IPS DF 19.7 (cell line): ENCODE measurements around the gene TSPAN15.

Source experiments
- DNase-seq: peaks from one replicate; pipeline ENCODE4 v3.0.0-alpha.2; 2013; ENCODE audit warnings: low read depth, low spot score

TSPAN15 gene

DNA sequence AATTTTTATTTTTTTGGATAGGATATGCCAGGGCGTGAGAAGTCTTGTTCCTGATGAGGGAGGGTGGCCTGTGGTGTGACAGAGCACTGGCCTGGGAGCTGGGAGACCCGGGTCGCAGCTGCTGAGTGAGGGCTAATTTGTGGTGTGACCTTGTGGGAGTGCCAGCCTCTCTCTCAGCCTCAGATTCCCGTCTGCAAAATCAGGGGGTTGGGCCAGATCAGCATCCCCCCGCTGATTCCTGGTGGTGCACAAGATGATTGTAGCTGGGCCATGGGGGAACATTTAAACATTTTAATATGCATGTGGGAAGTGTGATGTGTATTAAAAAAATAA lies 14.9 kb downstream of the TSPAN15 start:
- DNase-seq, result no peak

DNA sequence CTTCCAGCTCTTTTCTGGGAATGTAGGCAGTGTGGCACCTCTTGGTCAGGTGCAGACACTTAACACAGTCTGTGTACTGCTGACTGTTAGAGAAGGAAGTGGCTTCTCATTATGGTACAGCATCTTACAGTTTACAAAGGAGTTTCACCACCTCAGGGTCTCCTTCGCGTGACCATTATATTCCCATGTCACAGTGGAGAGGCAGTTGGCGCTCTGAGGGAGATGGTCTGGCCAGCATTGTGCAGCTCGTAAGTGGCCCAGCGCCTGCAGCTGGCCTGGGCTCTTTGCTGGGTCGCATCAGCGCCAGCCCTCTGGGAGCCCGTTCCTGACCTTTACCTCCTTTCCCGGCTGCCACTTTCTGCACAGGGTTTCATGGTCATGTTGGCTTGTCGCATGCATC lies 15.4 kb downstream of the TSPAN15 start:
- no peak for DNase-seq

DNA sequence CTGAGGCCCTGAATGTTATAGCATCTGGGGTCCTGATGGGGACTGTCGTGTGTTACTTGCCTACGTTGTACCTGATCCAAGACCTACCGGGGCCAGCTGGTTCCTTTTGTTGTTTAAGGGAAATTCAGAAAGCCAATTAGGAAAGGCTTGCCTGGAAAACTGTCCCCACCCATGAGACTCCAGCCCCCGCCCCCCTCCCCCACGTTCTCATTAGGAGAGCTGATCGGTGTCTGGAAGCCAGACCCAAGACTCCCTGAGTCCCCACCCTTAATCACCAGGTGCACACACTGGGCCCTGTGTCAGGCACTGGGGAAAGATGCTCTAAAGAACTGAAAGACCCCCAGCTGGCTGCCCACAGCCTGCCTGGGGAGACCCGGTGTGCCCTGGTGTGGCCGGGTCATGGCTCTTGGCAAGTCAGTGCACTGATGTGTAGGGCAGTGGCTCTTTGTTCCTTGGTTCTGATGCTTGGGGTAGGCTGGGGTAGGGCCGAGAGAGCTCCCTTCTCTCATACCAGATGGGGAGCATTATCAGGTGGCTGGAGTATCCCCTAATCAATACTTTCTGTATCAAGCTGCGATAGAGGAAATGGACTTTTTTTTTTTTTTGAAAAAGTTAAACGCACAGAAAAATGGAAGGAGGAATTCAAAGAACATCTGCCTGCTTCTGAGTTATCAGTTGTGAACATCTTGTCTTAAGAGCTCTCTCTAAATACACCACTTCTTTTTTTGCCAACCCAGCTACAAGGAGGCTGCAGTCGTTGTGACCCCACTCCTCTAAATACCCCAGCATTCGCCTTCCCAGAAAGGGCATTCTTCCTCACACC lies 16.9 kb downstream of the TSPAN15 start:
- no peak for DNase-seq

DNA sequence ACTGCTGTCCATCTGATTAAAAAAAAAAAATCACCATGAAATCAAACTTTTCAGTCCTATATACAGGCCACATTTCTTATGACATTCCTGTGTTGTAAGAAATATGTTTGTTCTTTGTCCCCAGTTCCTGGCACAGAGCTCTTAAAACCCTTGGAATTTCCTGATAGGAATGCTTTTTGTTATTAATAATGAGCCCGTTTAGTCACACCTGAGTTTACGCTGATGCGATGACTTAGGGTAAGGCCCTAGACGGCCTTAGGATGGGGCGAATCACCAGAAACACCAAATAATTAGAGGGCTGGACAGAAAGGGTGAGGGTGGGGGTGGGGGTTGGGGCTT lies 17.5 kb downstream of the TSPAN15 start:
- DNase-seq, result no peak

DNA sequence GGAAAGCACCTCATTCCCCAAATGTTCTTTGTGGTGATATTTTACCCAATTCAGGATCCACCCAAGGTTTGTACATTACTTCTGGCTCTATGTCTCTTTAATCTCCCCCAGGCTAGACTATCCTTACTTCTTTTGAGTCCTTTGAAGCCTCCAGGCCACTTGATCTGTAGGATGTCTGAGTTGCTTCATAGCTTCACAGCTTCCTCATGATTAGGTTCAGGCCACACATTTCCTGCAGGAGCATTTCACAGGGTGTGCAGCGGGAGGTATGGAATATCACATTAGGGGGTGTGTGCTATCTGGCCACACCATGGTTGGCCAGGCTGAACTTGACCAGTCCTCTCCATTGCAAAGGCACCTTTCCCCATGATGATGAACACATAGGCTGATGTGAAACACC lies 18.7 kb downstream of the TSPAN15 start:
- DNase-seq, result no peak

DNA sequence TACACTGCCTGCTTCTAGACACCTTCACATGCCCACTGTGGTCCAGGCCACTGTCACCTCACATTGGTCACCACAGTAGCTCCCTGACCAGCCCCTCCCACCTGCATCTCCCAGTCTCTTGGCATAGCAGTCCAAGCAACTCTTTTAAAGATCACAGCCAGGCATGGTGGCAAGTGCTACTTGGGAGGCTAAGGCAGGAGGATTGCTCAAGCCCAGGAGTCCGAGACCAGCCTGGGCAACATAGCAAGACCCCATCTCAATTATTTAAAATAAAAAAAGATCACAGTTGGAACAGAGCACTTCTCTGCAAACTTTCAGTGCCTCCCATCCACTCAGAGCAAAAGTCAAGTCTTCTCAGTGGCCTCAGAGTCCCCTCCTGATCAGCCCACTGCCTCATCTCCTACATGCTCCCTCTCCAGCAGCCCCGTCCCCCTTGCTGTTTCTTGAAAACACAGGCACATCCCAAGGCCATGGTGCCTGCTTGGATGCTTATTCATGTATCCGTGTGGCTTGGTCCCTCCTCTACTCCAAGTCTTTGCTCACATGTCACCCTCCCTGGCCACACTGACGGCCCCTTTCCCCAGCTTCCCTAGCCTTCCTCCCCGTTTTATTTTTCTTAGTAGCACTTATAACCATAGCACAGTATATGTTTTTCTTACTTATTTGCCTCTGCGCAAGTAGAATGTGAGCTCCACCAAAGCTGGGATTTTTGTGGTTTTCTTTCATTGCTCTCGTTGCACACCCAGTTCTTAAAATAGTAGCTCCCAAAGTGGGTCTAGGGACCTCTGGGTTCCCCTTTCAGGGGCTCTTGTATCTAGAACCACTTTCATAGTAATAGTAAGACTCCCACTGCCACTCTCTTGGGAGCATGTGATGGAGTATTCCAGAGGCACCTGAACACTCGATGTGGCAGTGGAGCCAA lies 19.5 kb downstream of the TSPAN15 start:
- no peak for DNase-seq

DNA sequence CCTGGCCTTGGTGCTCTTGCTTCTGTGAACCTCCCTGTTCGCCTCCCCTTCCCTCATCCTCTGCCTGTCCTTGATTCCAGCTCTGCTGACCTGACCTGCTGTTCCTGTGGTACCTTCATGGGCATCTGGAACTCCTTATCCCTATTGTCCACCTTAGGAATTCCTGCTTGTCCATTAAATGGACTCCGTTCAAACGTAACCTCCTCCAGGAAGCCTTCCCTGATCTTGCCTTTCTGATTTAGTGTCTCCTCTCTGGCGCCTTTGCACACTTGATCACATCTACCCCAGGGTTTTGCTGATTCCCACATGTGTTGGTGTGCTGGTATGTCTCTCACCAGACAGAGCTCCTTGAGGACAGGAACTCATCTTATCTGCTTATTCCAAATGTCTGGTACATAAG lies 20.9 kb downstream of the TSPAN15 start:
- no peak for DNase-seq

DNA sequence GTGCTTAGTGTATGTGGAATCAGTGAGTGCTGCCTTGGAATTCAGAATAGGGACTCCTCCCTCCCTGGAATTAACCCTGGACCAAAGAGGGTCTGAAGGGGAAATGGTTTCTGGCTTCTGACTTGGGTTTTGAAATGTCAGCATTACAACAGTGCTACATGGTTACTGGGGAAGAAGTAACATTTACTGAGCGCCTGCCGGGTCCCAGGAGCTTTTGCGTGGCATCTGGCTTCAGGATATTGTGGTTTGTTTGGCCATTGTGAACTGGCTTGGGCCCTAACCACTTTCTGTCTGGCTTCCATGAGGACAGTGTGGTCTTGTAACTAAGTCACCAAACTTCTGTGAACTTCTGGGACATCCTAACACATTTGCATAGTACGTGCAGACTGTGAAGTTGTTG lies 21.3 kb downstream of the TSPAN15 start:
- no peak for DNase-seq

DNA sequence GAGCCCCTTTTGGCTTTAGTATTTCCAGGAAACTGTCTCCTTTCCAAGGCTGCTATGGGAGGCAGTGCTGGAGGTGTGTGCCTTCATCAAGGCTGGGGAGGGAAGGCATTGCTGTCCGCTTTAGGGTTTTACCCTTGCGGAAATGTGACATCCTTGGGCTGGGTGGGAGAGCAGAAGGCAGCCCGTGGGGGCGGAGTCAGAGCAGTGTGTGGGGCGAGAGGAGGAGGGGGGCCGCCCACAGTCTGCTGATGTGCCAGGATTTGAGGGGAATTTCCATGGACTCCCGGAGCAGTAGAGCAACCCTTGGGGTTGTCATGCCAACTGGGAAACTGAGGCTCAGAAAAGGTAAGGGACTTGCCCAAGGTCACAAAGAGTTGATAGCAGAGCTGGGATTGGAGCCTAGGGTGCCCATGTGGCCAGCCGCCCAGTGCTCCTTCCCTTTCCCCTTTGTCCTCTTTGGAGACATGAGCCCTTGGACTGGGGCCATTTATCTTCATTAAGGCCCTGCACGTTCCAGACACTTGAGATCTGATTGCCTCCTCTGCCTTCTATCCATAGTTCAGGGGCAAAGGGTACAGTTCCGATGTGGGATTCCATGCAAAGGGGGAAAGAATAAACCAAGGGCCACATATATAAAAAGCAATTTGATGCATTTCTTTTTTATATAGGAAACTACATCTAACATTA lies 22.2 kb downstream of the TSPAN15 start:
- DNase-seq, result no peak

DNA sequence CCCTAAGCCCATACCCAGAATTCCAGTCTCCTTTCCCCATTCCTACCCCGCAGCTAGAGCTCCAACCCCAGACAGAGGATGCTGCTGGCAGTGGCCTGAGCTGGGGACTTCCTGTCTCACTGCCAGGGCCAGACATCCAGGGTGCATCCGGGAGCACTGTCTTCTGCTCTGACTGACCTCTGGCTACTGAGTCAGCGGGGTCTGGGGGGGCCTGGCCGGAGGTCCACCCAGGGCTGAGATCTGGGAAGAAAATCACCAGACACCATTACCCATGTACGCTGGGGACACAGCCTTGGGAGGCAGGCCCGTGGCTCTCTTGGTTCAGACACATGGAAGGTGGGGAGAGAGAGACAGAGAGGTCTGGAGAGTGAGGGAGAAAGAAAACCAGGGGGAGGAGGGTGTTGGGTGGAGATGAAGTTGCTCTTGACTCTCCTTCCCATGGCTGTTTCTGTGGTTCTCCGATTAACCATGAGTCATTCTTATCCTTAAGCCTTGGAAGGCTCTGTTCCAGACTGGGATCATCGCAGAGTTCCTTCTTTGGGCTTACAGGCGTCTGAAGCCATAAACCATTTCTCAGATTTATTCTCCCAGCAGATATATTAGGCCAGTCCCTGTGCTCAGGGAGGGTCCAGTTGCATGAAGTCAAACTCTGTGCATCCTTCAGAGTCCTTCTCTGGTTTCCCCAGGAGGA lies 23.6 kb downstream of the TSPAN15 start:
- no peak for DNase-seq

DNA sequence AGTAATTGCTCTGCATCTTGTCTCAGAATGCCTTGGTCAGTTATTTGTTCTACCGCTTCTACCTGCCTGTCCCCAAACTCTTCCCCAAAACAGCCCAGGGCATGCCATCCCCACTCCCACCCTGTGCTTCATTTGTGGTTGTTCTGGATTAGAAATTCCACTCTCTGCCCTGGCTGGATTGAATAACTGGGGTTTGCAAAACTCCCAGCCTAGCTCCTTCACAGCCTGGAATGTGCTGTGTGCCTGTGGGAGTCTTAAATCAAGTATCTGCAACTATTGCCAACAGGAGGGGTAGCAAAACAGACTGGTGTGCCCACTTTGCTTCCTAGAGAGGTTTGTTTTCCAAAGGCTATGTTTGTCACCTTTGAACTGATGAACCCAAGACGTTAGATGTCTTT lies 24.2 kb downstream of the TSPAN15 start:
- DNase-seq, result no peak

DNA sequence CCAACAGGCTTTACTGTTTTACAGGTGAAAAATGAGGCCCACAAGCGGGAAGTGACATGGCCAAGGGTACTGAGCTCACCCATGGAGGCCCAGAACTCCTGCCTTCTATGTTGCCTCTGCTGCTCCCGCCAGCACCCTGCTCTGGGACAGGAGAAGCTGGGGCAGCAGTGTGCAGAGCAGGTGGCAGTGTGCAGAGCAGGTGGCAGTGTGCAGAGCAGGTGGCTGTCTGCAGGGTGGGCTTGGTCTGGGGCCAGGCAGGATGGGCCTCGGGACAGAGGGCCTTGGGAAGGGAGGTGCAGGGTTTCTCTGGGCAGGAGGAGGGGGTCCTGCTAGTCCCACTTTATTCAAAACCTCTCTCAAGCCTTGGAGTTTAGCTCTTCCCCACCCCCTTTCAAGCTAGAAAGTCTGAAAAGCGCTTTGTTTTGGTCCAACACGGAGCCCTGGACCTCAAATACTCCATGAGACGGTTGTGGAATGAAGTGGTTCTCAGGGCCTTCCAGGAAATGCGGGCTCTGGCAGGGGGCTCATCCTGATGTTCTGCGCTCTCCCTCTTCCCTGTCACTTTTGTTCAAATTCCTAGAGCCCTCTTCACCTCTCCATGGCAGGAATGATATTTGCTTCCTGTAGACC lies 26.8 kb downstream of the TSPAN15 start:
- DNase-seq, result no peak

DNA sequence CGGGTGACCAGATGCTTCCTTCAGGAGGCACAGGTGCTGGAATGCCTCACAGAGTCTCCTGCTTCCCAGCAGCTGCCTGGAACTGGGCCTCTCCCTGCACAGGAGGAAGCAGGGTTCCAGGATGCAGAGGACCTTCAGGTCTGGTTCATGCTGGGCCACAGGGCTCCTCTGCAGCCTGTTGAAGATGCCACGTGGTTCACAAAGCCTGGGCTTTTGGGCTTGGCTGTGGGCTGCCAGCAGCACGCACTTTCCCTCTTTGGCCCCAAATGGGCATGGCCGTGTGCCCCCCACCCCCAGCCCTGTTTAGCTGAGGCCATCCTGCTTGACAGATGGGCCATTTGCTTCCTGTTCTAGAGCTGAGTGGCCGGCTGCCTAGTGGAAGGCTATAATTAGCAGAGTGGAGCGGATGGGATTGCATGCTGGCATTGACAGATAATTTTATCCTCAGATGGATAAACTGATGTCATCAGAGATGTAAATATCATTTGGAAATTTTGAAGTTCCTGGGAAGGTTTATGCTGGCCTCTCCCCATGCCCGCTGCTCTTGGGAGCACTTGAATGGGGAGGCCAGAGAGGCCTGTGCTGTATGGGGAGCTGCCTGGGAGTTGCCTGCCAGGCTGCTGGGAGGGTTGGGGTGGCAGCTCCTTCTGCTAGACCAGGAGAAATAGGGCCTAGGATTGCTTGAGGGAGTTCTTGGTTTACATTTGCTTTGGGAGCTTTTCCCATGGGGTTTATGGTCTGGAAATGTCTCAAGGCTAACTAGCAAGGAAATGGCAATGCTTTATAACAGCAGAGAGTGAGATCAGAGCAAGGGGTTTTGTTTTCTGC lies 28.2 kb downstream of the TSPAN15 start:
- DNase-seq, result no peak

DNA sequence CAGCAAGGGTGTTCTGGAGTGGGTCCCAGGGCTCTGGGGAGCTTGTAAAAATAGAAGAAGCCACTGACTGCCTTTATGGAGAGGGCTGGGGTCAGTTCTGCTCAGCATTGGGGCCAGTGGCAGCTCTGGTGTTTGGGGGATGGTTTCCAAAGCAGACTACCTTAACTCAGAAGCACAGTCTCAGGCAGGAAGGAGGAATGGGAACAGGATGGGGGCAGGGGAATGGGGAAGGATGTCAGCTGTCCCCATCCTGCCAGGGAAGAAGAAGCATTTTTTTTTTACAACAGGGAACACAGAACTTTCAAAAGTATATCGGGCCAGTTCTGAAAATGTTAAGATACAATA lies 28.8 kb downstream of the TSPAN15 start:
- no peak for DNase-seq

DNA sequence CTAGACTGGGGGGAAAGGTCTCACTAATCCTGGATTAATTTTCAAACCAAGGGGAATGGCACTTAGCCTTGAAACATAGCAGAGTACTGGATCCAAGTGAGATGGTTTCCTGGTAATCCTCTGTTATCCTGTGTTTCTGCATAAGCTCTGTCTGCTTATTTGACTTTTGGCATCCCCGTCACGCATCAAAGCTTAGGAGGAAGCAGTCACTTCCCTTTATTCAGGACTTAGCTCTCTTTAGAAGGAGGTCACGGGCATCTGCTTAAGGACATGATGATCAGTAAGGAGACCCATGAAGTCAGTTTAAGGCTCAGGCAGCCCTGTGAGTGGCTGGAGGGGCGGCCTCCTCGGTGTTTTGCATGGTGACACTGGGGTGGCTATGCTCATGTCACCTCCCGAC lies 30.0 kb downstream of the TSPAN15 start:
- DNase-seq, result no peak

DNA sequence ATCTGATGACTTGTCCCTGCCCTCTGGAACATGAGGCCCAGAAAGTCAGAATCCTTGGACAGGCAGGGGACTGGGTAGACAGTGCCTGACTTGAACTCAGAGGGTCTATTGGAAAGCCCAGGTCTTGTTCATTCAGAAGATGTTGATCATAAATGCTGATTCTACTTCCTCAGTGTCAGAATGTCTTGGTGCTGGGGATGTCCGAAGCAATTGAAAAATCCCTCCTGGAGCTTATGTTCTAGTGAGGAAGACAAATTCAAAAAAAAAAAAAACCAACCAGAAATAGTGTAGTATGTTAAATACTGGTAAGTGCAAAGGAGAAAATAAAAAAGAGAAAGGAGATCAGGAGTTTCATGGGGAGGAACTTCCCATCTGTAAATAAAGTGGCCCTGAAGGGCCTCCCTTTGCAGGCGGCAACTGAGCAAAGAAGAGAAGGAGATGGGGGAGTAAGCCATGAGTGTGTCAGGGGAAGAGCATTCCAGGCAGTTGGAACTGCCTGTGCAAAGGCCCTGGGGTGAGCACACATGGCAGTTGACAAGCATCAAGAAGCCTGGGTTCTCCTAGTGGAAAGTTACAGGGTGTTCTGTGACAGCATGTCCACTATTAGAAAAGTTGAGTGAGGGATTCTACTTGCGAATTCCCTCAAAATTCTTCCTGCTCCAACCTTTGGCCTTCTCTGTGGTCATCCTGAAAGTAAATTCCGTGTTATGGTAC lies 30.7 kb downstream of the TSPAN15 start:
- DNase-seq, result no peak

DNA sequence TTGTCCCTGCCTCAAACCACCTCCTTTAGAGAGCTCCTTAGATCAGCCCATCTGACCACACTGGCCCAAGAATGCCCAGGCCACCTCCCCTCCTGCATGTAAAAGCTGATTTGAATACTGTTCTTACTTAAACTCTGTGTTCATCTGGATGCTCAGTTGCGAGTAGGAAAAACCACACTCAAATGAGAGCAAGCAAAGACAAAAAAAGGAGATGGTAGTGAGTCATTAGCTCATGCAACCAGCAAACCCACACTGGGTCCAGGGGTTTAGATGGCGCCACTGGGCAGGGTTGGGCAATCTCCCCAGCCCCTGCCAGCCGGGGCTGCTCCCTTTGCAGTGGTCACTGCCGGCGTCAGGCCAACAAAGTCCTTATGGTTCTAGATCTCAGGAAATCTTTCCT lies 32.7 kb downstream of the TSPAN15 start:
- DNase-seq, result no peak

DNA sequence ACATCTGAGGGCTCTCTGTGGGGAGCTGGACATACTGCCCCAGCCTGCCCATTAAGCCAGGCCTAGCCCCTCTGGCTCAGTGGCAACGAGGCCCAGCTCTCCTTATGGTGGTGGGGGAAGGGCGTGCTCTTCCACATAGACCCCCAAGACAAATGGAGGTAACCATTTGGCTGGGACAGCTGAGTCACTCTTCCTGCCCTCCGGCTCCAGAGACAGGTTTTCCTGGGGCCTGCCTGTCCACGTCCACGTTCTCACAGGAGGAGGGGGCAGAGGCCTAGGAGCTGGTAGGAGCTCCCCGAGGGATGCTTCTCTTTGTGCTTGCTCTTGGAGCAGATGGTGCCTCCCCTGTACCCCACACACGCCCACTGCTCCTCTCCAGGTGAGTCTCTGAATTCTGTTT lies 33.5 kb downstream of the TSPAN15 start:
- DNase-seq, result no peak

DNA sequence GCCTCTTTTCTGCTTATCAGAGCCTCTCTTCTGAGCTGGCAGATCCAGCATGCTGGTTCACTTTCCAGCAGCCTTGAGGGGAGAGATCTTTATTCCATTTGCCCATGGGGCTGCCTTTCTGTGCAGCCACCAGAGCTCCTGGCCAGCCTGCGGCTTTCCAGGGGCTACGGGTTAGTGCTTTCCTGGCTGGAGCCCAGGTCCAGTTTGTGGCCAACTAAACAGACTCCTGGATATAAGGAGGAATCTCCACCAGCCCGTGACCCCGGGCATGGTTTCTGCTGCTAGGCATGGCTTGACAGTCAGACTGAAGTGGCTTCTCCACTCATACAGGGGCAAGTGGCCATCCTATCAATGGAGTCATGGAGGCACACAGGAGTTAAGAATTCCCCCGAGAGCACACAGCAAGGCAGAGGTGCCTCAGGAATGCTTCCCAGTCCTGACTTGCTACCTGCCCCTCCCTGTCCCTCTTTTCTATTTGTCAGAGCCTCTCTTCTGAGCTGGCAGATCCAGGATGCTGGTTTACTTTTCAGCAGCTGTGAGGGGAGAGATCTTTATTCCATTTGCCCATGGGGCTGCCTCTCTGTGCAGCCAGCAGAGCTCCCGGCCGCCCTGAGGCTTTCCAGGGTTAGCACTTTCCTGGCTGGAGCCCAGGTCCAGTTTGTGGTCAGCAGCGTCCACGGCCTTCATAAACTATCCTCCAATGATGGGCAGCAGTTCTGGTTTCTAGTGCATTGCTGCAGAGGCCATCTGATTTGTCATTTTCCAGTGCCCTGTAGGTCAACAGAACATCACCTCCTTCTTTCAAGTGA lies 35.9 kb downstream of the TSPAN15 start:
- no peak for DNase-seq
